ENCODE measurements around the gene PML.

DNA sequence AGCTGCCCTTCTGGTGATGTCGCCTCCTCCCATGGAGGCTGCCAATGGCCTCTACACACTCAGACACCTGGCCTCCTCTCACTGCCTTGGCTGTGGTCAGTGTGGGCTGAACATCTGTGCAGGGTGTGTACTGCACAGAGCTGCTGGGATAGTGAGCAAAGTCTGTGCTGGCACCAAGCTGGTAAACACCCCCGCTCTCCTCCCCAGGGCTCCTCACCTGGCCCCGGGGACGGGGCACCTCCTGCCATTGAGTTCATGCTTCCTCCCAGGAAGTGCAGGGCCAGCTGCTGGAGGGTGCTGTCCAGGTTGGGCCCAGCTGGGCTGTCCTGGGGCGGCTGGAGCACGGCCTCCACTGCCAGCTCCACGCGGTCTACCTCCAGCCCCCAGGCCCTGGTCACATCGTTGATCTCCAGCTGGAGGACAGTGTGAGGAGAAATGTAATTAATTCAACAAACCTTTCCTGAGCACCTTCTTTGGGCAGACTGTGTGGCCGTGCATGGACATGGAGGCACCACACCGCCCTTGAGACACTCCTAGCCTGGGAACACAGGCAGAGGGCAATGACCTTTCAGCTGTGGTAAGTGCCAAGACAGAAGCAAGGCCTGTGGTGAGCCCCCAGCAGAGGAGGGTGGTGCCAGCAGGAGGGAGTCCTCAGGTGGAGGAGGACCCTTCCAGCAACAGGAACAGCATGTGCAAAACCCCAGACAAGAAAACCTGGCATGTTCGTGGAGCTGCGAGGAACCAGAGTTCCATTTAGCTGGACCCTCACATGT is 9.2 kb upstream of the PML start:
- TF ChIP-seq EZH2phosphoT487 (IDR thresholded peaks at IDR 0.05; ENCODE audit: low read length) (no peak), EZH2 (optimal IDR thresholded peaks at IDR 0.05; ENCODE audit: low read depth, low read length) (no peak)
- TF ChIP-seq, protein P1, sequence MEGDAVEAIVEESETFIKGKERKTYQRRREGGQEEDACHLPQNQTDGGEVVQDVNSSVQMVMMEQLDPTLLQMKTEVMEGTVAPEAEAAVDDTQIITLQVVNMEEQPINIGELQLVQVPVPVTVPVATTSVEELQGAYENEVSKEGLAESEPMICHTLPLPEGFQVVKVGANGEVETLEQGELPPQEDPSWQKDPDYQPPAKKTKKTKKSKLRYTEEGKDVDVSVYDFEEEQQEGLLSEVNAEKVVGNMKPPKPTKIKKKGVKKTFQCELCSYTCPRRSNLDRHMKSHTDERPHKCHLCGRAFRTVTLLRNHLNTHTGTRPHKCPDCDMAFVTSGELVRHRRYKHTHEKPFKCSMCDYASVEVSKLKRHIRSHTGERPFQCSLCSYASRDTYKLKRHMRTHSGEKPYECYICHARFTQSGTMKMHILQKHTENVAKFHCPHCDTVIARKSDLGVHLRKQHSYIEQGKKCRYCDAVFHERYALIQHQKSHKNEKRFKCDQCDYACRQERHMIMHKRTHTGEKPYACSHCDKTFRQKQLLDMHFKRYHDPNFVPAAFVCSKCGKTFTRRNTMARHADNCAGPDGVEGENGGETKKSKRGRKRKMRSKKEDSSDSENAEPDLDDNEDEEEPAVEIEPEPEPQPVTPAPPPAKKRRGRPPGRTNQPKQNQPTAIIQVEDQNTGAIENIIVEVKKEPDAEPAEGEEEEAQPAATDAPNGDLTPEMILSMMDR (IDR thresholded peaks at IDR 0.05; ENCODE audit: low read length) = no peak
